CD4-positive, alpha-beta T cell treated with Interleukin-17A for 1 hour (primary cell): Measurements from ENCODE around the gene SLCO1B3.

Source experiments
- DNase-seq: peaks from one replicate; pipeline ENCODE4 v3.0.0-alpha.2; 2020

SLCO1B3 gene

GRCh38 chr12:20885116-20885515 is 74.6 kb downstream of the SLCO1B3 start:
- no peak for DNase-seq

GRCh38 chr12:20885552-20885951 is 75.0 kb downstream of the SLCO1B3 start:
- no peak for DNase-seq

GRCh38 chr12:20917269-20917668 is 106.8 kb downstream of the SLCO1B3 start:
- DNase-seq: no peak

- DNase-seq: no peak
These were observed 107.3 kb downstream of the SLCO1B3 start for GRCh38 chr12:20917819-20918218.

- no peak for DNase-seq
These were observed 121.4 kb downstream of the SLCO1B3 start for GRCh38 chr12:20931894-20932293.

GRCh38 chr12:20946732-20947131 is 136.2 kb downstream of the SLCO1B3 start:
- no peak for DNase-seq

- peak; percentile 5 for DNase-seq
These were observed 139.7 kb downstream of the SLCO1B3 start for GRCh38 chr12:20950248-20950647.

GRCh38 chr12:20963303-20963702 is 152.8 kb downstream of the SLCO1B3 start:
- no peak for DNase-seq

- no peak for DNase-seq
These were observed 153.3 kb downstream of the SLCO1B3 start for GRCh38 chr12:20963762-20964161.
